Uterus (tissue), 2 donors: Measurements from ENCODE around the gene STX17.

Source experiments
- POLR2A ChIP-seq, 2 donors: fragments of 450-650 bp; IDR thresholded peaks; one replicate each; pipeline ENCODE4 v1.6.1; 2016; ENCODE audit warnings: antibody characterized with exemption in 2 of 2, mild to moderate bottlenecking in 1 of 2, moderate library complexity in 1 of 2
- TF ChIP-seq, protein P1 (sequence below), 4 experiments: fragments of 200-600 bp in 2 of 4; fragments of 450-650 bp in 2 of 4; sonication (generic) in 2 of 4; IDR thresholded peaks; one replicate each; pipeline ENCODE4 v1.5.1; 2016 to 2019; ENCODE audit warnings: antibody characterized with exemption in 4 of 4, mild to moderate bottlenecking in 2 of 4, moderate library complexity in 1 of 4

GRCh38 chr9:99986642-99987041 is 80.2 kb downstream of the STX17 start:
- TF ChIP-seq, protein P1, sequence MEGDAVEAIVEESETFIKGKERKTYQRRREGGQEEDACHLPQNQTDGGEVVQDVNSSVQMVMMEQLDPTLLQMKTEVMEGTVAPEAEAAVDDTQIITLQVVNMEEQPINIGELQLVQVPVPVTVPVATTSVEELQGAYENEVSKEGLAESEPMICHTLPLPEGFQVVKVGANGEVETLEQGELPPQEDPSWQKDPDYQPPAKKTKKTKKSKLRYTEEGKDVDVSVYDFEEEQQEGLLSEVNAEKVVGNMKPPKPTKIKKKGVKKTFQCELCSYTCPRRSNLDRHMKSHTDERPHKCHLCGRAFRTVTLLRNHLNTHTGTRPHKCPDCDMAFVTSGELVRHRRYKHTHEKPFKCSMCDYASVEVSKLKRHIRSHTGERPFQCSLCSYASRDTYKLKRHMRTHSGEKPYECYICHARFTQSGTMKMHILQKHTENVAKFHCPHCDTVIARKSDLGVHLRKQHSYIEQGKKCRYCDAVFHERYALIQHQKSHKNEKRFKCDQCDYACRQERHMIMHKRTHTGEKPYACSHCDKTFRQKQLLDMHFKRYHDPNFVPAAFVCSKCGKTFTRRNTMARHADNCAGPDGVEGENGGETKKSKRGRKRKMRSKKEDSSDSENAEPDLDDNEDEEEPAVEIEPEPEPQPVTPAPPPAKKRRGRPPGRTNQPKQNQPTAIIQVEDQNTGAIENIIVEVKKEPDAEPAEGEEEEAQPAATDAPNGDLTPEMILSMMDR (IDR thresholded peaks at IDR 0.05): no peak
- TF ChIP-seq POLR2A (IDR thresholded peaks at IDR 0.05): no peak
